A375 (cell line): ENCODE measurements around the gene CYS1. TPM values are rescaled to one million over a fixed set of nuclear protein-coding genes. Genes with fewer than 3 reads are reported as not detected.

ENCODE experiments used
- small RNA-seq: library from RNA; depleted of rRNA; stranded (forward); fragments of <200 nt; gene quantifications from one replicate; pipeline ENCODE3, GENCODE V24; 2014
- total RNA-seq: library from RNA; depleted of rRNA; stranded (reverse); fragments of >200 nt; shearing (Covaris generic); gene quantifications from 2 replicates; pipeline ENCODE4 v1.2.3, GENCODE V29; 2014; rRNA removed

Gene CYS1
- total RNA-seq, result 0.13 and 1.7 TPM in 2 replicates

DNA sequence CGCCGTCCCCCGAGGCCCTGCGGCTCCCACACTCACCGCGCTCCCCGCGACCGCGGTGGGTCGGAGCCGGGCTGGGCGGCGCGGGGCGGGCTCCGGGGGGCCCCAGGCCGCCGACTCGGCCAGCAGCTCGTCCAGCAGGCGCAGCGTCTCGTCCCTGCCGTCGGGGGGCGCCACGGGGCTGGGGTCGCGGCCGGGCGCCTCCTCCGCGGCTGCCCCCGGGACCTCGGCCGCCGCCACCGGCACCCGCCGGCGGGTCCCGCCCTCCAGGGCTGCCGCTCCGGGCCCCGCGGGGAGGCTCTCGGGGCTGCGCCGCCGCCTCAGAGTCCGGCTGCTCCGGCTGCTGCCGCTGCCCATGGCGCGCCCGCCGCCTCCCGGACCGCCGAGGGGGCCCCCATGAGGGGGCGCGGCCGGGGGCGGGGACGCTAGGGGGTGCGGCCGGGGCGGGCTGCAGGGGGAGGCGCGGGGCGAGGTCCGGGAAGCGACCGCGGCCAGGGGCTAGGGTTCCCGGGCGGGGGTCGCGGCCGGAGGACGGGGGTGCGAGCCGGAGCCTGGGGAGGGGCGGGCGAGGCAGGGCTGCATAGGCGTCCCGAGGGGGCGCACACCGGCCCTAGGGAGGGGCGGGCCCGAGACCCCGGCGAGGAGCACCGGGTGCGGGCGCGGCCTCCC, at the start of gene CYS1:
Gene CYS1 (minus strand): TSS at position 542 of the 666 bp plus-strand sequence. CDS start 188 bp downstream, at position 354.

GRCh38 chr2:10122500-10123280, 42.5 kb upstream of the CYS1 start, which contains the start of gene RRM2:
TSS of gene RRM2 (plus strand) at chr2:10122739. CDS start at chr2:10122799, 60 bp downstream.

GRCh38 chr2:10043256-10043905, 36.8 kb downstream of the CYS1 start, which contains the start of gene KLF11:
TSS of gene KLF11 (plus strand) at chr2:10043550. CDS start at chr2:10043717, 167 bp downstream.

Small RNA genes lying within 50 kb of the gene (small RNA-seq; reads per million reads assigned to genes)
- not detected for gene RF00568

Other genes with a start within 250 kb of the CYS1 start
- 13.1 and 14.9 TPM in 2 replicates for gene TAF1B, start 236.9 kb downstream of the CYS1 start, total RNA-seq
- 0.30 and 0.56 TPM in 2 replicates for gene GRHL1, start 128.7 kb downstream of the CYS1 start, total RNA-seq
- 11.4 and 13.0 TPM in 2 replicates for gene KLF11, start 36.9 kb downstream of the CYS1 start, total RNA-seq
- 144 and 217 TPM in 2 replicates for gene RRM2, start 42.3 kb upstream of the CYS1 start, total RNA-seq
- gene HPCAL1, start 222.5 kb upstream of the CYS1 start, total RNA-seq, result 221 and 242 TPM in 2 replicates